Chondrocyte (in vitro differentiated cells): ENCODE data around the gene CEP135. TPM values are rescaled to one million over a fixed set of nuclear protein-coding genes. Genes with fewer than 3 reads are reported as not detected.

Source experiments
- DNase-seq: peaks from one replicate; pipeline ENCODE4 v3.0.0; 2021; ENCODE audit warnings: mixed read lengths, low spot score
- H3K27ac Mint-ChIP-seq: one replicate; pipeline ENCODE4 v1.8.0; 2021; ENCODE audit warnings: mild to moderate bottlenecking, moderate library complexity, mixed read lengths; ENCODE audit not compliant: unreplicated experiment
- H3K27me3 Mint-ChIP-seq: 2 replicates; pipeline ENCODE4 v1.8.0; 2021; ENCODE audit warnings: low read depth, mixed read lengths
- H3K36me3 Mint-ChIP-seq: 2 replicates; pipeline ENCODE4 v1.8.0; 2021; ENCODE audit warnings: low read depth, mixed read lengths
- H3K4me1 Mint-ChIP-seq: 2 replicates; pipeline ENCODE4 v1.8.0; 2021; ENCODE audit warnings: low read depth, mild to moderate bottlenecking, mixed read lengths
- H3K4me3 Mint-ChIP-seq: one replicate; pipeline ENCODE4 v1.8.0; 2021; ENCODE audit warnings: mild to moderate bottlenecking, moderate library complexity, mixed read lengths; ENCODE audit not compliant: unreplicated experiment
- H3K9me3 Mint-ChIP-seq: 2 replicates; pipeline ENCODE4 v1.8.0; 2021; ENCODE audit warnings: low read depth, mixed read lengths
- total RNA-seq: library from RNA; stranded (reverse); gene quantifications from 3 replicates; pipeline ENCODE4 v1.2.1, GENCODE V29; 2021
- TF ChIP-seq, protein P1 (sequence below): fragments of 200-600 bp; sonication (generic); IDR thresholded peaks from 2 replicates; pipeline ENCODE4 v1.5.0; 2021; ENCODE audit warnings: antibody characterized with exemption, mild to moderate bottlenecking, moderate library complexity

Gene CEP135
- total RNA-seq, 1 donor from 2014 or later: 5.2 TPM

GRCh38 chr4:55949482-55949802, 697 bp downstream of the CEP135 start:
- no peak for DNase-seq
- Mint-ChIP-seq H3K27ac (peak overlapping the region; percentile 91), H3K36me3 (peaks cover 4% of the 10 kb centered on the region), H3K27me3 (no peaks in the 10 kb centered on the region), H3K4me3 (peak overlapping the region; percentile 69), H3K9me3 (no peaks in the 10 kb centered on the region), H3K4me1 (peaks cover 35% of the 10 kb centered on the region)
- TF ChIP-seq, protein P1, sequence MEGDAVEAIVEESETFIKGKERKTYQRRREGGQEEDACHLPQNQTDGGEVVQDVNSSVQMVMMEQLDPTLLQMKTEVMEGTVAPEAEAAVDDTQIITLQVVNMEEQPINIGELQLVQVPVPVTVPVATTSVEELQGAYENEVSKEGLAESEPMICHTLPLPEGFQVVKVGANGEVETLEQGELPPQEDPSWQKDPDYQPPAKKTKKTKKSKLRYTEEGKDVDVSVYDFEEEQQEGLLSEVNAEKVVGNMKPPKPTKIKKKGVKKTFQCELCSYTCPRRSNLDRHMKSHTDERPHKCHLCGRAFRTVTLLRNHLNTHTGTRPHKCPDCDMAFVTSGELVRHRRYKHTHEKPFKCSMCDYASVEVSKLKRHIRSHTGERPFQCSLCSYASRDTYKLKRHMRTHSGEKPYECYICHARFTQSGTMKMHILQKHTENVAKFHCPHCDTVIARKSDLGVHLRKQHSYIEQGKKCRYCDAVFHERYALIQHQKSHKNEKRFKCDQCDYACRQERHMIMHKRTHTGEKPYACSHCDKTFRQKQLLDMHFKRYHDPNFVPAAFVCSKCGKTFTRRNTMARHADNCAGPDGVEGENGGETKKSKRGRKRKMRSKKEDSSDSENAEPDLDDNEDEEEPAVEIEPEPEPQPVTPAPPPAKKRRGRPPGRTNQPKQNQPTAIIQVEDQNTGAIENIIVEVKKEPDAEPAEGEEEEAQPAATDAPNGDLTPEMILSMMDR: no peak

DNA sequence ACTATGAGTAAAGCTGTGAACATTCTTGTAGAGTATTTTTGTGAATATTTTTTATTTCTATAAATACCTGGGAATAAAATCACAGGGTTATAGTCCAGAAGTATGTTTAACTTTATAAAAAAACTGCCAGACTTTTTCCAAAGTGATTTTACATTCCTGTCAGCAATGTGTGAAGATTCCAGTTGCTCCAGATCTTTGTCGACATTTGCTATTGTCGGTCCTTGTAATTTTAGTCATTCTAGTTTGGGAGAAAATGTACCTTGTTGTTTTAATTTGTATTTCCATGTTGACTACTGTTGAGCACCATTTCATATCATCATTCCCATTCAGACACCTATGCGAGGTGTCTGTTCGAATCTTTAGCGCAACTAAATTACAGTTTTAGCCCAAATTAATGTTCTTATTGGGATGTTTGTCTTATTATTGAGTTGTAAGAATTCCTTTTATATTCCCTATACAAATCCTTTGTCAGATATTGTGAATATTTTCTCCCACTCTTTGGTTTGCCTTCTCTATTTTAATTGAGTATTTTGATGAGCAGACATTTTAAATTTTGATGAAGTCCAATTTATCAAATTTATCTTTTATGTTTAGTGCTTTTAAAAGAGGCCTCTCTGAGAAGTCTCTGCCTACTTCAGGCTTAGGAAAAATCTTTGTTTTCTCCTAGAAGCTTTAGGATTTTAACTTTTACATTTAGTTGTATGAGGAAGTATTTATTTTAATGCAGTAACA, 2.6 kb downstream of the CEP135 start:
- Mint-ChIP-seq H3K4me1 (peaks cover 35% of the 10 kb centered on the region), H3K4me3 (no peak overlapping the region), H3K9me3 (no peaks in the 10 kb centered on the region), H3K27ac (no peak overlapping the region), H3K36me3 (peaks cover 11% of the 10 kb centered on the region), H3K27me3 (no peaks in the 10 kb centered on the region)
- TF ChIP-seq, protein P1: no peak
- no peak for DNase-seq

- DNase-seq: no peak
- TF ChIP-seq, protein P1: no peak
- Mint-ChIP-seq H3K36me3 (peaks cover 15% of the 10 kb centered on the region), H3K9me3 (no peaks in the 10 kb centered on the region), H3K4me1 (peaks cover 6% of the 10 kb centered on the region), H3K27me3 (no peaks in the 10 kb centered on the region), H3K4me3 (no peak overlapping the region), H3K27ac (no peak overlapping the region)
Observed at GRCh38 chr4:55955710-55956109, 7.0 kb downstream of the CEP135 start.

DNA sequence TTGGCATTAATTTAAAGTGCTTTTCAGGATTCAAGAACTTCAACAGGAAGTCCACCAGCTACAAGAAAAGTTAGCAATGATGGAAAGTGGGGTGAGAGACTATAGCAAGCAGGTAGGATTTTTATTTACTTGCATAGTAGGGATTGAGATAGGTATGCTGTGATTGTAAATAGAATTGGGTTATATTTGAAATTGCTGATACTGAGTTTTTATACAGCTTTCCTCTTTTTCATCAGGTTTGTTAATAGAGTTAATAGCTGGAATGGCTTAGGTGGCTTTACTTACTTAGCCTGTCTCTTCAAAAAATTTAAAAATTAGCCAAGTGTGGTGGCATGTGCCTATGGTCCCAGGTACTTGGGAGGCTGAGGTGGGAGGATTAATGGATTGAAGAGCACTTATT, 10.9 kb downstream of the CEP135 start:
- Mint-ChIP-seq H3K4me1 (peaks cover 12% of the 10 kb centered on the region), H3K27me3 (no peaks in the 10 kb centered on the region), H3K9me3 (peaks cover 5% of the 10 kb centered on the region), H3K27ac (no peak overlapping the region), H3K4me3 (no peak overlapping the region), H3K36me3 (peaks cover 20% of the 10 kb centered on the region)
- DNase-seq: no peak
- TF ChIP-seq, protein P1: no peak

GRCh38 chr4:55964046-55964445, 15.3 kb downstream of the CEP135 start:
- Mint-ChIP-seq H3K4me3 (no peak overlapping the region), H3K36me3 (peaks cover 17% of the 10 kb centered on the region), H3K9me3 (peaks cover 5% of the 10 kb centered on the region), H3K27ac (no peak overlapping the region), H3K4me1 (peaks cover 9% of the 10 kb centered on the region), H3K27me3 (no peaks in the 10 kb centered on the region)
- no peak for DNase-seq
- TF ChIP-seq, protein P1: no peak
